Measurements from ENCODE around the gene LPIN2.
"Not testable (repeated sequence)": the region's sequence is repeated elsewhere in the genome, so short reads cannot be mapped to it uniquely, and the experiment has no call there.

LPIN2 gene

DNA sequence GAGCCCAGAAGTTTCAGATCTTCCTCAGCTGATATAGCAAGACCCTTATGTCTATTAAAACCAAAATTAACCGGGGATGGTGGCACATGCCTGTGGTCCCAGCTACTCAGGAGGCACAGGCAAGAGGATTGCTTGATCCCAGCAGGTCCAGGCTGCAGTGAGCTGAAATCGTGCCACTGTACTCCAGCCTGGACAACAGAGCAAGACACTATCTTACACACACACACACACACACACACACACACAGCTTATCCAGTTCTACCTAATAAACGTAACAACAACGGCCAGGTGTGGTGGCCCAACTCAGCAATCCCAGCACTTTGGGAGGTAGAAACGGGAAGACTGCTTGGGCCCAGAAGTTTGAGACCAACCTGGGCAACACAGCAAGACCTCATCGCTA, 7.5 kb downstream of the LPIN2 start:
- DNase-seq = no peak

DNA sequence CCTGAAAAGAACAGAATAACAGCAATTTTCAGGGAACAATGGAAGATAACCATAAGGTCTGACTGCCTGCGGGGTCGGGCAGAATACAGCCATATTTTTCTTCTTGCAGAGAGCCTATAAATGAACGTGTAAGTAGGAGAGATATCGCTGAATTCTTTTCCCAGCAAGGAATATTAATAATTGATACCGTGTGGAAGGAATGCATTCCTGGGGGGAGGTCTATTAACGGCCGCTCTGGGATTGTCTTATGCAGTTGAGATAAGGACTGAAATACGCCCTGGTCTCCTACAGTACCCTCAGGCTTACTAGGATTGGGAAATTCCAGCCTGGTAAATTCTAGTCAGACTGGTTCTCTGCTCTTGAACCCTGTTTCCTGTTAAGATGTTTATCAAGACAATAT, 9.2 kb downstream of the LPIN2 start:
- DNase-seq = not testable (repeated sequence)

DNA sequence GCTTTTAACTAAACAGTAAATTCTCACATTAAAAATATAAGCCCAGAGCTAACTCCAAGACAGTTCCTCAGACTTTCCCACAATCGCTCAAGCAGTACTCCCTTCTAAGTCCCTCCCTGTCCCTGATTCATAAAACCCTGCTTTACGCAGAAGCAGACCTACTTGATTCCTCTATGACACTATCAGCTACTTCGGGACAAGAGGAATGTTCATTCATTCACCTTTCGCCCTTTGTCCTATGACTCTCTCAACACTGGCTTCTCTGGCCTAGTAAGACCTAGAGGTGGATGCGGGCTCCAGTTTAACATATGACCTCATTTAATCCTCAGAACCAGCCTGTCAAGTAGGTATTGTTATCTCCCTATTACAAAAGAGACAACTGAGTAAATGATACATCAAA, 10.2 kb downstream of the LPIN2 start:
- no peak for DNase-seq

DNA sequence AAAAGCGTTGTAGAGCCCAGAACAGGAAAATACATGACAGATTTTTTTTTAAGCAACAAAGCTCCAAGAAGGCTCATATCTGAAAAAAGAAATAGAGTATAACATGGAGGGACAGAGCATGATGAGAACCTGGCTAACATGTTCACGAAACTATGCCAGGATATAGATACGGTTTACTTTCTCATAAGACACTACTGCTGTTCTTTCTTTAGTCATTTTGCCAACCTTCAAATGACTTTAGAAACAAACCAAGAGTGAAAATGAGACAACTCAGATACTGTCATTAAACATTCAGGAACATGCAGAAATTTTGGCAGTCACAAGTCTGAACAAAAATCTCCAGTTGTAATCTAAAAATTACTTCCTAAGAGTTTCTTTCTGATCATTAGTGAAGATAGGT, 14.3 kb downstream of the LPIN2 start:
- DNase-seq = no peak

DNA sequence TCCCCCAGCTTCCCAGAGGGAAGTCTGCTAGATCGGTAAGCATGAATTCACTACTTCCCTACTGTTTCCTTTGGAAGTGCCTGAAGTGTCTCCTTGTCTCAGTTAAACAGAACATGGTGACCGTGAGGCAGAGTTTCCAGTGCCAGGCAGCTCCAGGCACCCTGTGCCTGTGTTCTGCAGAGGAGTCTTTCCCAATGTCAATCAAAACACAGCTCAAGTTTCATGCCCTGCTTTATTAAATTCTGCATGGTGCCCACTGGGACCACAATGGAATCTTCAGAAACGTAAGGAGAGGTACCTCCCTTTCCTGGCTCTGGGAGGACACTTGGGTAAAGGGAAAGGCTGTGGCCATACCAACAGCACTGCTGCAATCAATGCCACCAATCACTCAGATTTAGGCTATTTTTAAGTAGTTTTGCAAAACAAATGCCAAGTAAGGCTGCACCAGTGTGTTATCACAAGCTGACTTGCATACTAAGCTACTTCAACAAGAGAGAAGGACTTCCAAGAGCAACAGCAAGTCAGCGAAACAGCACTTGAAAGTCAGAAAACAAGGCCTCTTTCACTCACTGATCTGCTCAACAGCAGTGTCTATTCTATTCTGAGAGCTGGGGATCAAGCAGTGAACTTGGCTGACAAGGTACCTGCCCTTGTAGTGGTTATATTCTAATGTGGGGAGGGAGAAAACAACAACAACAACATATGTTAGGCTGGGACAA, 14.9 kb downstream of the LPIN2 start:
- DNase-seq = no peak

DNA sequence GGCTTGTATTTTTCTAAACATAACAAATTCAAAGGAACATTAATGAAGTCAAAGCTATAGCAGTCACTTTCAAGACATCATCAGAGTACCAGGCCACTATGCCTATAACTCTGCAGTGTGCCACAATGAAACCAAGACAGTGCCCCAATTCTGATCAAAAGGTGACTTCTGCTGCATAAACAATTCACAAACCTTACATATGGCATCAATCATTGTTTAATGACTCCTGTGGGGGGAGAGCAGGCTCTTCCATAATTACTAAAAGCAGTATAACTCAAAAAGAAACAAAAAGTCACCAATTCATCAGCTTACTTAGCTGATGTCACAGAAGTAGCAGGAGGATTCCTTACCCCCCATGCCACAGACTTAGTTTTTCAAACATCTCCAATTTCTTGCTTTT, 15.5 kb downstream of the LPIN2 start:
- no peak for DNase-seq

DNA sequence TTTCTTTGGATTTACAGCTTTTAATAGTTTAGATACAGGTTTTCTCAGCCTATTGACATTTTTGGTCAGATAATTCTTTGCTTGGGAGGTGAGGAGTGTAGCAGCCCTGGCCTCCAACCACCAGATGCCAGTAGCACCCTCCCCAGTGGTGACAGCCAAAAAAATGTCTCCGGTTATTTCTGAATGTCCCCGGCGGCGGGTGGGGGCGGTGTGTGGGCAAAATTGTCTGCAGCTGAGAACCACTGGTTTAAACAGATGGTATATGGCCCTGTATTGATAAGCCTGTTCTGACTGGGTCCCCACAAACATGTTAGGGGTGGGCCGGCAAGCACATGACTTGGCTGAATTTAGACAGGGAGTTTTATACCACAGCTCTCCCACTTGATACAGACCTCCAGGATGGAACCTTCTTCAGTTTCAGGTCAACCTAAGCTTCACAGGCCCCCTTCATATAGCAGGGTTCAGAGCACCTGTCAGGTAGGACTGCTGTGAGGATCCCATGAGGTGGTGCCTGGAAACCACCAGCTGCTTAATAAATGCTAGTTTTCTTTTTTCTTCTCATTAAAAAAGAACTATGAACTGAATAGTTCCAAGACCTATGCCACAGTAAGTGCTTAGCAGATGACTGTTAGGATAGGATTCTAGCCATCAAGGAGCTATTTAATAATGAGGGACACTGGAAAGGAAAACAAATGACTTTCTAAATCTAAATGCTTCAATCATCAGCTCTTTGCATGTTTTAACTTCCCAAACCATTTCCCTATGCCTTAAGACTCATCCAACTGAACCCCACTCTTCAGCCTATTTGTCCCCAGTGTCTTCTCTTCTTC, 18.1 kb downstream of the LPIN2 start:
- no peak for DNase-seq

DNA sequence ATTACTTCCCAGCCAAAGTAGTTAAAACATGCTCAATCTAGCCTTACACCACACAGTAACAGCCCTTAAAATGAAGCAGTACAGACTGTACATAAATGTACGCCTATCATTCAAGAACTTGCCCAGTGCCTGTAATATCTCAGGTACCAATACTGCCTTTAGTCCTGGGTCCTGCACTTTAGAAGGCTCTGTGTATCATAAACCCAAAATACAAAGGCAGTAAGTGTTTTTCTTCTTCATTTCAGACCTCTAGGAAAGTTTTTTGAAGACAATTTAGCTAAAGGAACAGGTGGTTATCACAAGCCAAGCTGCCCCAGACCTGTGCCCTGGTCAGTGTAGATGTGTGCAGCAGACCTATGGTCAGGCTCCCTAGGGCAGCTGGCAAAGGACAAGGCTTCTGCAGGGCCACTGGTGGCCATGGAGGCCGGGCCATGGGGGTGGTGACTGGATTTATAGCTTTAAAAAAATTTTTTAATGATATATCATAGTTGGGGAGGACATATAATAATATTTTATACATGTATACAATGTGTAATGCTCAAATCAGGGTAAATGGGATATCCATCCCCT, 18.8 kb downstream of the LPIN2 start:
- DNase-seq = no peak

DNA sequence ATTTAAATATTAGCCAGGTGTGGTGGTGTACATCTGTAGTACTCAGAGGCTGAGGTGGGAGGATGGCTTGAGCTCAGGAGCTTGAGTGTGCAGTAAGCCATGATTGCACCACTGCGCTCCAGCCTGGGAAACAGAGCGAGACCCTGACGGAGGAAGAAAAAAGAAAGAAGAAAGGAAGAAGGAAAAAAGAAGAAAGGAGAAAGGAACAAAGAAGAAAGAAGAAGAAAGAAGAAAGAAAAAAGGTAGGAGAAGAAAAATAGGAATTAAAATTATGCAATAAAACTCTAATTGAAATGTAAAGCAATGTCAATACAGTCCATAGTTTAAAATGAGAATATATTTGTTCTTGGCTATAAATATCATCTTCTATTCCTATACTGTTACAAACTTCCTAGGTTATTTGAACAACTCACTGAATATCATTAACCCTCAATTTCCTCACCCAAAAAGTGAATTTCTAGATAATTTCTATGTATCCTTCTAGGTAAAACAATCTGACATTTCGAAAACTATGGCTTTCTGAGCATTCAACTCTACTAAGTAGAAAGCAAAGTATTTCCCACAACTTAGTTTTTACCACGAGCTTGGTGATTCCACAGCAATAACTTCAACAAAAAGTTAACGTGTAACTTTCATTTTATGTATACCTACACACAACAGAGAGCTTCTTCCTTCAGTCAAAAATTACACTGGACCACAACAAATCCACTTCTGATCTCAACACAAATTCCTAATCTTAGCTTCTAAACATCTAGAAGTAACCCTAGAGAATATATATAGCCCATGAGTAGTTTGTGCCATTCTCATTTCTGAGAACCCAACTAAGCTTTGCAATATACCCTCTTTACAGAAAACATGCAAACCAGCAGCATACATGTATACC, 19.7 kb downstream of the LPIN2 start:
- DNase-seq = no peak

DNA sequence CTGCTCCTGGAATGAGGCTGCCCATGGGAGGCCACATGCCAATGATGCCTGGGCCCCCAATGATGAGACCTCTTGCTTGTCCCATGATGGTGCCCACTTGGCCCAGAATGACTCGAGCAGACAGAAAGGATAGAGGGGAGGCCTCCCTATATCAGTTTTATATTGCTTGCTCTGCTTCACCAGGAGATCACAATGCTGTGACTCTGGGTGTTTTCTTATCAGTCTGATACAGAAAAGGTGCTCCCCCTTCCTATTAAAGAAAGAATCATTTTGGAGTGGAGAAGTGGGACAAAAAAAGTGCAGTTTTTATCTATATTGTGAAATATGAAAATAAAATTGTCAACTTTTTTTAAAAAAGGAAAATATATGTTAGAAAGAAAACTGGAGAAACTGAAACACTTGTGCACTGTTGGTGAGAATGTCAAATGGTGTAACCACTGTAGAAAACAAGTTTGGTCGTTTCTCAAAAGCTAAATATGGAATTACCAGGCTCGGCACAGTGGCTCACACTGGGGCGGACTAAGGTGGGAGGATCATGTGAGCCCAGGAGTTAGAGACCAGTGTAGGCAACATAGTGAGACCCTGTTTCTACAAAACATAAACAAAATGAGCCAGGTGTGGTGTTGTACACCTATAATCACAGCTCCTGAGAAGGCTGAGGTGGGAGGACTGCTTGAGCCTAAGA, 21.8 kb downstream of the LPIN2 start:
- DNase-seq = no peak

DNA sequence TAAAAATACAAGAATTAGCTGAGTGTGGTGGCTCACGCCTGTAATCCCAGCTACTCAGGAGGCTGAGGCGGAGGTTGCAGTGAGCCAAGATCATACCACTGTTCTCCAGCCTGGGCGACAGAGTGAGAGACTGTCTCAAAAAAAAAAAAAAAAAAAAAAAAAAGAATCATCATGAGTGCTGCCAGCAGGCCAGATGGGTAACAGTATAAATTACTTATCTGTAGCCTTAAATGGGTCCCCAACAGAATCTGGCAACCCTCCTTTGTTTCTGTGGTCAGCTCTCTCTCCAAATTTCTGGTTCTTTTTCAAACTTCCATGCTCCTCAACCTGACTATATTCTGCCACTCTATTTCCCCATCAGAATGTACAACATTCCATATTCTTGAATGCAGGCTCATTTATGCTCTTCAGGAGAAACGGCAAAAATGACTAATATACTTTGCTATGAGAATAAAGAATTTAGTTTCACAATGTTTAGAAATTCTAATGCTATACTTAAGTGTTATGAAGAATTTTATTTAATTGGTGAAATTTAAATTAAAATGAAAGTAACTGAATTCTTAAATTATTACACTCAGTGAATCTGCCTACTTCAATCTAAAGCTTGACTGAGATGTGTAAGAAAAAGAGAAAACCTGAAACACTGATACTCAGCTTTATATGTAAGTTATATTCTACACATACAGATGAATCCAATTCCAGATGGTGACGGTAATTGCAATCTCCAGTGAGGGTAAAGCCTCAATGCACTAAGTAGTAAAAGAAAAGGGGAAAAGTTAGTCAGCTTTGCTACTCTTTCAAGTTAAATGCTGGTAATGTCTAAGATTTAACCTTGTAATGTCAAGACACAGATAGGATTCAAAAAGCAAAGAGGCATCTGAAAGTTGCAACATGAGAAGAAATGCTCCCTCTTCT, 24.8 kb downstream of the LPIN2 start:
- no peak for DNase-seq

DNA sequence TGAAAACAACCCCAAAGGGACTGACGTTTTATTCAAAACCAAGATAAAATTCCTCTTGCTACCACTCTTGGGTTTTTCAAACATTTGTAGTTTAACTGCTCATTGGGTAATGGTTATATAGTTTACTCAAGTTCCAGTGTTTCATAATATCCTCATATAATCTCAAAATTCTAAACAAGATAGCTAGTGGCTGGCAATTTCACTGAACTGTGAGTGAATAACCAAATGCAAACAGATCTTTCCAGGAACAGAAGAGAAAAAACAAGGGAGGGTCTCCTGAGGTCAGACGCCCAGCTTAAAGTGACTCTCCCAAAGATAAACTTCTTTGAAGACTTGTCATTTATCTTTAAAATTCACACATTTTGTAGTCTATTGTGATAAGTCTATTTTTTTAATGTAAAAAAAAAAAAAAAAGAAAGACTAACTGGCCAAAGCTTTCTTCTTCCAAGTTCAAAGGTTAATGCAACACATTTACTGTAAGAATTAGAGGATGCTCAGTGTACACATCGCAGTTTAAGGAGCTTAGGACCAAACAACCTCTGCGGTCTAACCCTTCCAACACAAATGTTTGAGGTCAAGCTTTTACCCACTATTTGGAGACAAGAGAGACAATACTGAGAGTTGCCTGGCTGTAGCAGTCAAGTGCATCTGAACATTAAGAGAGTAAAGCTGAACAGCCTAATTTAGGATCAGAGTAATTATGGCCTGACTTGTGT, 26.6 kb downstream of the LPIN2 start:
- no peak for DNase-seq

DNA sequence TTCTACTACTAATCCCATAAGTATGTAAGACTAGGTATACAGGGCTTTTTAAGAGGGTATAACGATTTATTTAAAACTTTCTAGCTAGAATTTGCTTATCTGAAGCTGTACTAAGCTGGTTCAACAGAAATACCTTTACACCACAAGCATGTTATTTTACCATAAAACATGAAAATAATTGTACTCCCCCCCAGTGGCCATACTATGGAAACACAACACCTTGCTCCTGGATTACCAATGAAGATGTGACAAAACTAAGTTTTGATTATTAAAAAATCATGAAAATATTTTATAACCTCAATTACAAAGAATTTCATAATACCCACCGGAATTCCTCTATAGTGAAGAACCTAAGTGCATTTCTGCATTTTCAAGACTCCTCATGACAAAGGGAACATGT, 27.3 kb downstream of the LPIN2 start:
- DNase-seq = no peak

DNA sequence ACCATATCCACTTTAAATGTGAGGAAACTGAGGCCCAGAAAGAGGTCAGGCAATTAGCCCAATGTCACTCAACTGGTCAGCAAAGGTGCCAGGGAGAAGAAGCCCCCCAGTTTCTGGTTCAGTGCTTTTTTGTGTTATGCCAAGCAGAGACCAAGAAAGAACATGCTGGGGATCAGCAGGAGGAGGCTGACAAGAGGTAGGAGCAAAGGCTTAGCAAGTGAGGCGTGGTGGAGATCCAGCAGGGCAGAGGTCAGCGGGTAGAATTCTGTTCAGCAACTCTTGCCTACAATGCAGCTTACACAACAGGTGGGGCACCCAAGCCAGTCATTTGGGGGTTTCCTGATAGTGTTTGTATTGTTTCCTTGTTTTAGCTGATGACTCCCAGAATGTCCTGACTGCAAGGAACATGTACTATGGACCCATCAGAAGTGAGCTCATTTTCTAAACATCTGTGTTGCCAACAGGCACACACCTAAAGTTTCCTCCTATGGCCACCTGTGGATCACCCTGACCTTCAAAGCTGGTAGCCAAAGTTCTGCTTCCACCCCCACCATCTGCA, 28.2 kb downstream of the LPIN2 start:
- DNase-seq = no peak

DNA sequence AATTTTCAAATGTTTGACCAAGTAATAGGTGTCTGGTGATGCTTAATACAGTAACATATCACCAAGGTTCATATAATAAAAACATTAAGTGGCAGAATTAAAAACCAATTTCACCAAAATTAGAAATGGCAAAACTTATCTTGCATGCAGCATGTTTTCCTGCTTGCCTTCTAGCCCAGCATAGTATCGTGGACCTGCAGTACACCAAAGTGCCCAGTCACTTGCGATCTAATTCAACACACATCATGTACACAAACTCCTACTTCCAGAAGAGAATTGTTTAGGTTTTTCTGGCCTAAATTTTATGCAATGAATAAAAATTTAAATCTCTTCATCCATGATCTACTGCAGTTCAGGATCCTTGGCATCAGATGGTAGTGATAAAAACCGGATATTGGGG, 28.9 kb downstream of the LPIN2 start:
- DNase-seq = no peak

DNA sequence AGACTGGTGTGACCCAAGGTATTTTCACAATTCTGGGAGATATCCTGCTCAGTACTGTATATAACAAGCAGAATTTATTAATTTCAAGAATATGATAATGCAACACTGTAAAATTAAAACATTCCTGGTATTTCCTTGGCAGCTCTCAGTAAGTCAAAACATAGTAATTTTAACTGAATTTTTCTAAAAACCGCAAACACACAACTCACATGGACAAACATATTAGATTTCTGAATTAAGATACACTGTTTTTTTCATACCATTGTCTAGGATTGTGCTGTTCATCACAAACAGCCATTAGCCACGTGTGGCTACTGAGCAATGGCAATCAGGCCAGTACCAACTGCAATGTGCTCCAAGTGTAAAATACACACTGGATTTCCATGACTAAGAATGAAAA, 29.6 kb downstream of the LPIN2 start:
- DNase-seq = no peak

DNA sequence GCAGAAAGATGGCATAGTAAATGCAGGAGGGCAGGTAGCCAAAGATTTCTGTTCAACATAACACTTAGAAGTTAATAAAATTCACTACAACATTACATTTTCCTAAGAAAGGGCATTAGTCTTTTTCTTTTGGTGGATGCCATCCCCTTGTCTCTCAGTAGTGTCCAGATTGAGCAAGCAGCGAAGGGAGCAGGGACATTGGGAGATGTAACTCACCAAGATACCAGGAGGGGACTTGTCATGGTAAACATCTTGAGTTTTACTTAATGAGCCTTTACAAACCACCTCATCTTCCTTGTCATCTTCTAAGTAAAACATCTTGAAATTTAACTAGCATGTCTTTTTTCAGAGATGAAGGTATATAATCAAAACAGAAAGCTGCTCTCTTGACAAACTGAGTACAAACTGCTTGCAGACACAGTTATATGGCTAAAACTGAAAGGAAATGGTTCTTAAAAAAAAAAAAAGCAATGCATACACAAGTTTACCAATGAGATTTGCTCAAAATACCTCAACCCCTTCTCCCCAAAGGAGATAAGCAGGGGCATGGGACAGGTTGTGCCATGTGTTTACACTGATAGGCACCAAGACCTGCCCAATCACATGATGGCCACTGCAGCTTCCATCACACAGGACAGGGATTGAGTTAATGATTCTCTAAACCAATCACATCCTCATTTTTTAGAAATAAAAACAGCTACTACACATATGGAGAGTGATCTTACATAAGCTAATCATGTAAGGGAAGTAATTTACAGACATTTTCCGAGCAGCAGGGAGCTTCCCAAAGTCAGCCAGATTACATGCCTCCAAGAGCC, 30.3 kb downstream of the LPIN2 start:
- DNase-seq = no peak

DNA sequence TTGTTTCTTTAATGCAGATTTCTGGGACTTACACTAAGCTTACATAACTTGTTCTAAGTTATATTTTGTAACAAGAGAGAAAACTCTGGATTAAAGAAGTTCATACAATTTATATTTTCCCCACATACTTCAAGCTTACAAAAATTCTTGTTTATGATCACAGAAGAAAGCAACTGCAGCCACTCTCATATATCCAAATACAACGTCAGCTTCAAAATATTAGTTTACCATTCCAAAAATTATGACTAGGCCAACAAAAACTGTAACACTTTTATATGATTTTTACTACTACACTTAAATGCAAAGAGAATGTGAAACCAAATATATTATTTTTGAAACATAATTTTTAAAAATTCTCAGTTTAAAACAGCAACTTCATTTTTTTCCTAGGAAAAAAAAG, 30.9 kb downstream of the LPIN2 start:
- DNase-seq = no peak

DNA sequence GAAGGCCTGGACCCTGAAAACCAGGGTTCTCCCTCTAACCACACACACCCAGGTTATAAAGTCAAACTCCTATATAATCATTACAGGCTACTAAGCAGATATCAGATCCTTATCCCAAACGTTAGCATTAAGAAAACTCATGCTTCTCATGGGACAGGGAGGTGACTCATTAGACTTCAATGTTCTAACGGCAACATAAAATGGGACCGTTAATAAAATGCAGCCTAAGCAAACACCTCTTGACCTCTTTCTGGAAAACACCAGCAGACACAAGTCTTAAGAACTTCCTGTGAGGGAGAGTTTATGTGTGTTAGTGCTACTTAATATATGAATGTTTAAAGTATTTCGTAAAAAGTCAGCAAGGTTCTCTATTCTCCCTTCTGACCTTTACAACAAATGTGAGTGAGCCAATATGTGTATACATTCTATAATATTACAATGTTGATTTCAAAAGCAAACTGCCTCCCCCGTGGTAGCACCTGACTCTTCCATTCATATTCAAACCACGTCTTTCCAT, 31.7 kb downstream of the LPIN2 start:
- DNase-seq = no peak
